GM20000 (cell line): ENCODE data around the gene CATSPERE.

Source experiments
- DNase-seq: peaks from one replicate; pipeline ENCODE4 v3.0.0; 2012; ENCODE audit warnings: low spot score
- TF ChIP-seq, protein P1 (sequence below): IDR thresholded peaks from 2 replicates; pipeline ENCODE4 v1.5.1; 2012; ENCODE audit warnings: mild to moderate bottlenecking, control low read depth; ENCODE audit errors: extremely low read depth, missing control alignments

The CATSPERE gene

DNA sequence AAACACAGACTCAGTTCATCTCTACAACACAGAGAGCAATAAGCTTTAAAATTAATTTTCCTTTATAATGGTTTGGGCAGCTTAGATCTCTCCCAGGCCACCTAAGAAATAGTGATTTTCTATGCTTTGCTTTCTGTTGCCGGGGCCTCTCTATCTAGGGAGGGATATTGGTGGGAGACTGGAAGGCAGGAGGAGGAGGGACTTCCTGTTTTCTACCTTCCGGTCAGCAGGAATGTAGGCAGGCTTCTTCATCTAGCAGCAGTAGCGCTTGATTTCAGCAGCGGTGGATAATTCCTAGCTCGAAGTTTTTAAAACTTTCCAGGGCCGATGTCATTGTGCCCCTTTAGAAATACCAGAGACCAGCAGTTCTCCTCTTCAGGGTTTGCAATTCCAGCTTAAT, 186.7 kb downstream of the CATSPERE start:
- no peak for DNase-seq
- TF ChIP-seq, protein P1, sequence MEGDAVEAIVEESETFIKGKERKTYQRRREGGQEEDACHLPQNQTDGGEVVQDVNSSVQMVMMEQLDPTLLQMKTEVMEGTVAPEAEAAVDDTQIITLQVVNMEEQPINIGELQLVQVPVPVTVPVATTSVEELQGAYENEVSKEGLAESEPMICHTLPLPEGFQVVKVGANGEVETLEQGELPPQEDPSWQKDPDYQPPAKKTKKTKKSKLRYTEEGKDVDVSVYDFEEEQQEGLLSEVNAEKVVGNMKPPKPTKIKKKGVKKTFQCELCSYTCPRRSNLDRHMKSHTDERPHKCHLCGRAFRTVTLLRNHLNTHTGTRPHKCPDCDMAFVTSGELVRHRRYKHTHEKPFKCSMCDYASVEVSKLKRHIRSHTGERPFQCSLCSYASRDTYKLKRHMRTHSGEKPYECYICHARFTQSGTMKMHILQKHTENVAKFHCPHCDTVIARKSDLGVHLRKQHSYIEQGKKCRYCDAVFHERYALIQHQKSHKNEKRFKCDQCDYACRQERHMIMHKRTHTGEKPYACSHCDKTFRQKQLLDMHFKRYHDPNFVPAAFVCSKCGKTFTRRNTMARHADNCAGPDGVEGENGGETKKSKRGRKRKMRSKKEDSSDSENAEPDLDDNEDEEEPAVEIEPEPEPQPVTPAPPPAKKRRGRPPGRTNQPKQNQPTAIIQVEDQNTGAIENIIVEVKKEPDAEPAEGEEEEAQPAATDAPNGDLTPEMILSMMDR = no peak

DNA sequence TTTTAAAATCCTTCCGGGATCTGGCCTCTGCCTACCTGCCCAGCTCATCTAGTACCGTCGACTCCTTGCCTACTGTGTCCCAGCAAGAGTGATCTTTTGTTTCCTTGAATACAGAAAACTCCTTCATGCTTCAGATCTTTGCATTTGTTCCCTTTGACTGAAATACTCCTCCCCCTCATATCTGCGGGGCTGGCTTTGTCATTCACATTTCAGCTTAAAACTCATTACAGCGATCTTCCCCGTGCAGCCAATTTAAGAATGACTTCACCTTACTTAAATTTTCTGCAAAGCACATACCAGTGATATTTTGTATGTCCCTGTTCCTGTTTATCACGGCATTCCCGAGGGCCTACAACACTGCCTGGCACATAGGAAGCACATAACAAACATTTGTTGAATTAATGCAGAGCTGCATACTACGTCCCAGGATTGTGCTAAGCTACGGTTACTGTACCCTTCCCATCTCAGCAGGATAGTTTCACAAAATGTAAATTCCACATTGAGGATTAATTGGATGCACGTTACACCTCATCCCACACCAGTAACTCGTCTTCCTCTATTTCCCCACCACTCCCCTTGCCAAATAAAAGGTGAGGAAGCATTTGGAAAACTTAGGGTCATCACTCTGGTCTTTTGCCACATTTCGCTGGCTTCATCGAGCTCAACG, 191.0 kb downstream of the CATSPERE start:
- DNase-seq = no peak
- TF ChIP-seq, protein P1 = no peak

DNA sequence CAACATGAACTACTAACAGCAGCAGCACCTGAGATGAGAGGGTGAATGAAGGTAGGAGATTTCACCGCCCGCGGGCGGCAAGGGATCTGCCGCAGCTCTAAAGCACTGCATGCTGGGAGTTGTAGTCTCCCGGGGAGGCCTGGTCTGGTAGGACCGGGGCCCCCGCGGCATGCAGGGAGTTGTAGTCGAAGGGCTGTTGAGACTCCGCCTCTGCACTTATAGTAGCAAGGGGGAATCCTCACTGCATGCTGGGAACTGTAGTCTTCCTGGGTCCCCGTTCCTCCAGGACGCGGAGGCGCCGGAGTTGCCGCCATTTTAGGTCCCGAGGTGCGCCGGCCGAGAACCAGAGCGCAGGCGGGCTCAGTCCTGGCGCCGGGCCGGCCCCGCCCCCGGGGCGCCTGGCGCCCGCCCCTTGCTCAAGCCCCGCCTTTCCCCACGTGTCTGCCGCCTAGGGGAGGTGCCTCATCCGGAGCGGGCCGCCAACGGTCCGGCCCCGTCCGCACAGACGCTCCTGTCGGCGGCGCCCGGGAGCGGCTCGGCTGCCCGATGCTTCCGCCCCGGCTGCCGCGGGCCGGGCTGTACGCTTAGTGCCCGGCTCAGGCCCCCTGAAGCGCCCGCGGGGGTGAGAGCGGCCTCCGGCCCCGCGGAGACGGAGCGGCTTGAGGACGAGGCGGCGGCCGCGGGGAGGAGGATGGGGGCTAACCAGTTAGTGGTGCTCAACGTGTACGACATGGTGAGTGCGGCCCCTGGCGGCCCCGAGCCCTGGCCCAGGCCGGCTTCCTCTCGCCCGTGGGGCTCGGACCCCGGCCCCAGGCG, 191.8 kb downstream of the CATSPERE start, which contains the start of gene DESI2:
TSS of gene DESI2 (plus strand) at position 504 of the 816 bp plus-strand sequence. CDS start at position 692, 188 bp downstream.
- TF ChIP-seq, protein P1 = peak; percentile 33
- peak; percentile 98 for DNase-seq

DNA sequence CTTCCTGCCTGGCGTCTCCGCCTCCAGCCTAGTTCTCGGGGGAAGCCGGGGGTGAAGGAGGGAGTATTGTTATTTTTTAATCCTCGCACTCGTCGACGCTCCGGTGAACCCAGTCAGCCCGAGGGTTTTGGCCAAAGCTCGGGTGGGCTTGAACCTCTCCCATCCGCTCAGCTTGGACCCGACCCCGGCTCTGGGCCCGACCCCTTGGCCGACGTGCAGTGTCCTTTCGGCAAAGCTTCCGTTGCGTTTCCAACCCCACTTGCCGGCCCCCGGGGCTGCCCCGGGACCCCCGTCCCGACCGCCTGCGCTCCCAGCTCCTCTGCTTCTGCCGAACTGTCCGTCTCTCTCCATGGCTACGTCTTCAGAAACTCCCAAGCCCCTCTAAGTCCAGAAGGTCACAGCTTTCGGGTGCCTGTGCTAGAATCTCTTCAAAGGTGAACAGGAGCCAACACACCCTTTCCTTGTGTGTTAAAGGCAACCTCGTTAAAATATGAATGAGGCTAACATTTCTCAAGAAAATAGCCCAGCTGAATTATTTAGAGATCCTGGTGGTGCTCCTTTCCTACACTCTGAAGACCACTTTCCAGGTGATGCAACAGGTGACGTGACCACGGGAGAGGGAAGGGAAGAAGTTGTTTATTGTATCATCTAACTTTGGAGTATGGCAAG, 192.5 kb downstream of the CATSPERE start:
- TF ChIP-seq, protein P1 = no peak
- peak; percentile 17 for DNase-seq

GRCh38 chr1:244654108-244655038, 193.3 kb downstream of the CATSPERE start:
- TF ChIP-seq, protein P1 = no peak
- no peak for DNase-seq

DNA sequence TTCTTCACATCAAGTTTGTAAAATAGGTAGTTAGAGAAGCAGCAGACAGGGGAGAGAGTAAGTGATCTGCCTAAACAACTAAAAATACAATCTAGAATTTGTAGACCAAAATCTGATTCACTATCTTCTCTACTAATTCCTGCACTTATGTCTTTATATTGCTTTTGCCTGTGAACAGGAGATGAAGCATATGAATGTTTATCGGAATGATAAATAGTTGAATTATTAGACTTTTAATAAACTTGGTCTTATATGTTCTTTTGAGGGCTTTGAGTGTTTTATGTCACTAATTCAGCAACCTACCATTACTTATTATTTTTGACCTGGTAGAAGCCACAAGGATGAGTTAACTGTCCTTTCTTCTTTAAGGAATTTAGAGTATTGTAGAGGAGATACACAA, 194.1 kb downstream of the CATSPERE start:
- TF ChIP-seq, protein P1 = no peak
- no peak for DNase-seq
